DMS53 treated with DMSO at 0.1 percent for 48 hours (cell line): ENCODE data around the gene LPXN.

Experiments
- DNase-seq: peaks from one replicate; lab custom pipeline; 2025; ENCODE audit not compliant: unreplicated experiment; lab: John Stamatoyannopoulos, UW

LPXN gene

DNA sequence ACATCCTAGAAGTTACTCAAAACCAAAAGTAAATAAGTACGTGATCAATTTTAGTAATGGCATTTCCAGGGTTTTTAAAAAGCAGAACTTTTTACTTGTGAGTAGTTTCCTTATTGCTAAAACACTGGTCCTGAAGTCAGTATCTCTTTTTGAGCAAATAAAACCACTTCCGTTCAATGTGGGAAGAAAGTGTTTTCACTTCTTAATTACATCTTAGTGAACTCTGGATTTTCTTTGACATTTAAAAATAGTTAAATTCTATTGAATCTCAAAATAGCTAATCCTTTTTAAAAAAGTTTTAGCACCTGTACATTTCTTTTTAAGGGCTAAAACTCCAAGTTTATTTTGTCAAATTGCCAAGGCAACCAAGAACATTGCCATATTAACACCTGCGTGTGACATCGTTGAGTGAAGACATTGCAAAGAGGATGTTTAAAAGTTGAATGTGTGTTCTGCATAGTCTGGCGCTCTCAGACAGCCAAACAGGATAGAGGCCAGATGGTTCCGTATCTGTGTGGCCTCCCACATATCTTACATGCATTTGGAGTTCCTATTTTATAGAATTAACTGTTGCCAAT, 50.5 kb downstream of the LPXN start:
- DNase-seq: no peak

DNA sequence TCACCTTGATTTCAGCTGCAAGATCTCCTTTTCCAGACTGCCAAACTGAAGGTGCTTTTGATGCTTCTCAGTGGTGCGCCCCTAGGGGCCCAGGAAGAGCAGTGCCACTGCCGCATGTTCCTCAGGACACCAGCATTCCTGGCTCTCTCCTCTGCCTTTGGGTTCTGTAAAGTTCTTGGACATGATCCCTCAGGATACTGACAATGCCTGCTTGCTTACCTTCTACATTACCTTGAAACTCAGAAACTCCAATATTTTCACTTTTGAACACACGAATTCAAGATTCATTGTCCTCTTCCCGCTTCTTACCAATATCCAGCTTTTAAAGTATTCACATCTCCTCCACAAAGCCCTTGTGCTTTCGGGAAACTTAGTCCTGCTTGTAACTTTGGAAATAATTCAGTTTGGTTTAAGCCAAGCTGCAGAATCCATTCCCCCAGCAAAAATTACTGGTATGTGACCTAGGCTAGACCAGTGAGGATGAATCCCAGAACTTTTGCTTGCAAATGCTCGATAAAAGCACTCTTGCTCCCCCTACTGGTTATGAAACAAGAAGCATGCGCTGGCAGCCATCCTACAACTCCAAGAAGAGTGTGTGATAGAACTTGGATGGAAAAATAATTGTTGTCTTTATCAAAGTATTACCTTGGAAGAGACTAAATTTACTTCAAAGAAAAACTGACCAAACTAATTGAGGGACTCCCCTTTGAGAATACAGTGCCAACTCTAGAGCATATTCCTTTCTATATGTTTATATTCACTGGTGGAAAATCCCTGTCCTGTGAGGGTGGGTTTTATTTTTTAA, 51.2 kb downstream of the LPXN start:
- peak; percentile 15 for DNase-seq

GRCh38 chr11:58513747-58514367, 61.8 kb downstream of the LPXN start:
- DNase-seq: peak; percentile 10

- no peak for DNase-seq
These were observed 64.0 kb downstream of the LPXN start for GRCh38 chr11:58511636-58512035.

DNA sequence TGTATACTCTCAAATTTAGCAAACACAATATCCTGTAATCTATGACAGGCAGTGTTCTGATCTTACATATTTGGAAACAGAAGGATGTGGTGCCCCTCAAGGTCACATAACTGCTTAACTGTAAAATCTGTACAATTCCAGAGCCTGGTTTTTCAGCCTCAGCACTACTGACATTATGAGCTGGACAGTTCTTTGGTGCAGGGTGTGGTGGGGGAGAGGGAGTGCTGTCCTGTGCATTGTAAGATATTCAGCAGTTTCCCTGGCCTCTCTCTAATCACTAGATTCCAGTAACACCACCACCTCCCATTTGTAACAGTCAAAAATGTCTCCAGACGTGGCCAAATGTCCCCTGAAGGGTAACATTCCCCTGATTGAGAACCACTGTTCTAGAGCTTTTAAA, 65.9 kb downstream of the LPXN start:
- DNase-seq: no peak

- DNase-seq: no peak
These were observed 66.8 kb downstream of the LPXN start for GRCh38 chr11:58508814-58509213.

DNA sequence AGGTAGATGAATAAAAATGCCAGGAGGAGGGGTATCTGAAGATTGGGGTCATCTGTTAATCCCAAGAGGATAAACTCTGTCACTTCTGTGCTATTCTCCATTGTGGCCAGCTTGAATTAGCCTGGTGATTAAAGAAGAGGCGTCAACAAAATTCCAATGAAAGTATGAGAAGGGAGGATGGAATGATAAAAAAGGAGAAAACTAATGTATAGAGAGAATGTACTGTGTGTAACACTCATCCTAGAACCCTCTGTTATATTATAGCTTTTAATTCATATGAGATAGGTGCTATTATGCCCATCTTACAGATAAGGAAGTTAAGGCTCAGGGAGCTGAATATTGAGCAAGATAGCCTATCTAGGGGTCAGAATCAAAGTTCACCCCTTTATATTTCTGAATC, 67.7 kb downstream of the LPXN start, which contains the start of gene OR5B21:
OR5B21 (minus strand) TSS at position 101 of the 400 bp plus-strand sequence; CDS start at position 101, 0 bp downstream.
- no peak for DNase-seq

DNA sequence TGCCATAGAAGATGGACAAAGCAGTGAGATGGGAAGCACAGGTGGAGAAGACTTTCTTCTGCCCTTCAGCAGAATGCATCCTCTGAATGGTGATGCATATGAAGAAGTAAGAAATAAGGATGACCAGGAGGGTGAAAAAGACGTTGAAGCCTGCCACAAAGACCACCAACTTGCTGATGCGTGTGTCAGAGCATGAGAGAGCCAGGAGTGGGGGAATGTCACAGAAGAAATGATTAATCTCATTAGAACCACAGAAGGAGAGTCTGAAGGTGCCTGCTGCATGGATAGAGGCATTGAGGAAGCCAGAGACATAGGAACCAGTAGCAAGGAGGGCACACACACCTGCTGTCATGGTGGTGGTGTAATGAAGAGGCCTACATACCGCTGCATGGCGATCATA, 68.3 kb downstream of the LPXN start:
- no peak for DNase-seq

GRCh38 chr11:58506935-58507334, 68.7 kb downstream of the LPXN start:
- no peak for DNase-seq

DNA sequence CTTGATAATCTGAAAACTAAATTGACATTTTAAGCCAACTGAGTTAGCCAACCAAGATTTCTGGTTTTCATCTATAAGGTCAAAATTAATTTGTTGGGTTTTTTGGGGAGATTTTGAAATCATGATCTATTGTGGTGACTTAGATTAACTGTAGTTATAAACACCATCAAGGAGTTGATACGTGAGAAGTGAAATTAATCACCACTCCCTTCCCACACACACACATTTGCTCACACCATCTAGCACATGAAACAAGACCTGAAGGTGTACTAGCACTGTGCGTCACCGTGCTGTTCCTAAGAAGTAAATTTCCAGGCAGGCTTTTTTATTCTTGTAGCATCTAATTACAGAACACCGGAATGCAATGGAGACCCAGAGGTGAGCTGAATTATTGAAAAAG, 69.8 kb downstream of the LPXN start:
- no peak for DNase-seq

DNA sequence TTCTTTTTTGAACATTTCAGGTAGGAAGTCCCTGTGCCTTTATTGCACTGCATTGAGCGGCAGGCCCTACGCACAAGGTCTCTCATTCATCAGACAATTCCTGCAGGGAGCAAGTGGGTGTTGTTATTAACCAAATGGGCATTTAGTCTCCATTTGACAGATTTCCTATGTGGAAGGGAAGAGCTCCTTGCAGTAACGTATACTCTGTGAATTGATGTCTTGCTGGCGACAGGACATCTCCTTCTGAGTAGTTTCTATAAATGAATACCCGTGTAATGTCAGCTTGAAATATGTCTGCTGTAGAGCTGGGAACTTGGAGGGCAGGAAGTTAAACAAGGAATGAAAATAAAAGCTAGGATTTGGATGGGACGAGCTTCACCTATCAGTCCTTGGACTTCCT, 71.4 kb downstream of the LPXN start:
- no peak for DNase-seq

DNA sequence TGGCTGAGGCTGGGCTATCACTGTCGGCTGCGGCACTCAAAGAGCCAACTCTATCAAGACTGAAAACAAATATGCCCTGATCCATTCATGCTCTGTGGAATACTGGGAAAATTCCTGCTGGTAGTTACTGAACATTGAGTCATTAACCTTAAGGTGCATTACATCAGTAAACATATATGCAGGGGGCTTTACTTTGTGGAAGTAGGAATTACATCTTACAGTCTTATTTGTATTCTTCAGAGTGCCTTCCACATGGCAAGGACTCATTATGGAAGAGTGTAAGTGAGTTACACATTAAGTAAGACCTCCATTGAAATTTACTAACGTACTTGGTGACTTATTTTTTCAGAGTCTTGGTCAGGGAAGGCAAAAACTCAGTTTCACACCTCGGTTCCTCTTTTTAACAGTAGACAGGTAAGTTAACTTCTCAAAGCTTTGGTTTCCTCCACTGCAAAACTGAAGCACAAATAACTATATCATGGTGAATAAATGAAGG, 72.2 kb downstream of the LPXN start:
- DNase-seq: no peak

- no peak for DNase-seq
These were observed 73.7 kb downstream of the LPXN start for GRCh38 chr11:58502004-58502403.

DNA sequence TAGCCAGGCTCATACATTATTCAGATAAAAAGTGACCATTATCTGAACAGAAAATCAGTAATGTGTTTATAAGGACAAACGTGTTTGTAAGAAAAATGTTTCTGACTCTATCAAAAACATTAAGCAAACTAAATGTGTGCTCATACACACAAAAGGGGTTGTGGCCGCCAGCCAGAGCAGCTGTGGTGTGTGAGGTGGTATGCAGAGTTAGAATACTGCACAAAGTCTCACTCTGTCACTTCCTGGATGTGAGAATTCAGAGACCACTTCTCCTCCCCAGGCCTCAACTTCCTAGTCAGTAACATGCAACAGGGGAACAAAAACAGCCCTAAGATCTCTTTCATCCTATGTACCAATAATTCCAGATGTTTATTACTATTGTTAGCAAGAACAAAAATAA, 77.2 kb downstream of the LPXN start:
- DNase-seq: no peak

GRCh38 chr11:58497951-58498350, 77.7 kb downstream of the LPXN start:
- no peak for DNase-seq

- DNase-seq: no peak
These were observed 79.8 kb downstream of the LPXN start for GRCh38 chr11:58495906-58496305.

DNA sequence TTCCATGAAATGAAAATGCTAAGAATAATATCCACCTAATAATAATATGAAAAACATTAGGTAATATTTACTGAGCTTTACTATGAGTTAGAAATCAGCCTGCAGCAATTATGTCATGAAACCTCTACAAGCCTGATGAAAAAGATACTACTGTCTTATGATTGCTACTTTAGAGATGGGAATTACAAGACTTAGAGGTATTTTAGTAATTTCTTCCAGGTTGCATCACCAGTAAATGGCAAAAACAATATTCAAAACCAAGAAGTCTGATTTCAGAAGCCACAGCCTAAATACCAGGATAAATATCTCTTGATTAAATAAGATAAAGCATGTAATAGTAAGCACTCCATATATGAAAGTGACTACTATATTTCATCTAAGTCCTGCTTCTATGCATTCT, 81.6 kb downstream of the LPXN start:
- no peak for DNase-seq

GRCh38 chr11:58493676-58494075, 82.0 kb downstream of the LPXN start:
- DNase-seq: no peak

- DNase-seq: no peak
These were observed 84.8 kb downstream of the LPXN start for GRCh38 chr11:58490827-58491226.

DNA sequence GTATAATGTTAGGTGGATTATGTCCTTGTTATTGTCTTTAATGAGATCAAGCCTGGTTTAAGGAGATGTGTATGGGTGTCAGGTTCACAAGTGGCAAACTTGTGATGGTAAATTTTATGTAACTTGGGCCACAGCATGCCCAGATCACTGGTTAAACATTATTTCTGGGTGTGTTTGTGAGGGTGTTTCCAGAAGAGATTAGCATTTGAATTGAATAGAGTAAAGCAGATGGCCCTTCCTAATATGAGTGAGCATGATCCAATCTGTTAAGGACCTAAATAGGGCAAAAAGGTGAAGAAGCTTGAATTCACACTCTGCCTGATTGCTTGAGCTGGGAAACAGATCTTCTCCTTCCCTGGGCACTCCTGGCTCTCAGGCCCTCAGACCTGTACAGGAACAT, 88.5 kb downstream of the LPXN start:
- DNase-seq: no peak

DNA sequence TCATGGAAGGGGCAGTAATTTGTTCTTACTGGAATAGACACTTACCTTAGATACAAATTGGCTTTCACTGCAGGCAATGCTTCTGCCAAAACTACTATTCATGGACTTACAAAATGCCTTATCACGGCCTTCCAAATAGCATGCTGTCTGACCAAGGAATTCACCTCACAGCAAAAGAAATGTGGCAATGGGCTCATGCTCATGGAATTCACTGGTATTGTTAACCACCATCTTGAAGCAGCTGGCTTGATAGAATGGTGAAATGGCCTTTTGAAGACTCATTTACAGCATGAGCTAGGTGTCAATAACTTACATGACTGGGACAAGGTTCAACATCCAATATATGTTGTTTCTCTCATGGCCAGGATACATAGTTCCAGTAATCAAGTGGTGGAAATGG, 89.7 kb downstream of the LPXN start:
- no peak for DNase-seq
